ENCODE data around the gene ZNF511. TPM values are rescaled to one million over a fixed set of nuclear protein-coding genes. Genes with fewer than 3 reads are reported as not detected.

Gene ZNF511
- total RNA-seq, 1 experiment from 2014 or later = 42.7 TPM

DNA sequence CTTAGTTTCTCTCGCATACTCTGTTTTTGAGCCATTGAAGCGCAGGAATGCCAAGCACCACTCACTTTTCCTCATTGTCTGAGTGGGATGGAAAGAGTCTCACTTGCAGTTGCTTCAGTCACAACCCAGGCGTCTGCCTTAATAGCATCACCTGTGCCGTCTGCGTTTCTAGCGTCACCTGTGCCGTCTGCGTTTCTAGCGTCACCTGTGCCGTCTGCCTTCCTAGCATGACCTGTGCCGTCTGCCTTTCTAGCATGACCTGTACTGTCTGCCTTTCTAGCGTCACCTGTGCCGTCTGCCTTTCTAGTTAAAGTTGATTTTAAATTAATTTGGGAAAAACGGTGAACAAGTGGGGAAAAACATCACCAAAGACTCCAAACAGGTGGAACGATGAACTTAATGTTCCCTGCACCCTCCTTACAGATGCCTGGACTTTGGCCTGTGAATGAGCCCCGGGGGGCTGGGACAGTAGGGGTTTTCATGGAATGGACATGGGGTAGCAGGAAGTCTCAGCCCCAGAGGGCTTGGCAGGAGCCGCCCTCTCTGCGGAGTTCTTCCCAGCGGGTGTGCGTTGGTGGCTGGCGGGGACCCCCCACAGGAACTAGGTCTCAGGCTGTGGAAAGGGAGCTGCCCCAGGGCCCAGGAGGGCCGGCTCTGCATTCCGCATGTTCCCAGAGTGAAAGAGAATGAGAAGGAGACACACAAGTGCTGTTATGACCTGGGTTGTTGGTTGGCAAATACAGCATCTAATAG lies 3.5 kb downstream of the ZNF511 start:
- intact Hi-C loops (cut with micrococcal nuclease) = loop anchor here (10.0 kb wide), 1 partner anchor 657 kb away; no protein-coding TSS in a partner anchor
- TF ChIP-seq CTCF (IDR thresholded peaks at IDR 0.05; ENCODE audit: unreplicated experiment) = no peak
- no peak for DNase-seq (ENCODE audit: unreplicated experiment)
- ChIA-PET CTCF (interaction anchor here (0.6 kb wide), 1 partner anchor 17 kb away, joined by 3 read pairs; no protein-coding TSS in a partner anchor), POLR2A (no interaction called here)
- Mint-ChIP-seq H3K27me3 (ENCODE audit: insufficient read depth, unreplicated experiment) (no peaks in the 10 kb centered on the region), H3K27ac (ENCODE audit: low read depth, unreplicated experiment) (no peak overlapping the region), H3K4me3 (ENCODE audit: unreplicated experiment) (no peak overlapping the region), H3K9me3 (ENCODE audit: unreplicated experiment) (no peaks in the 10 kb centered on the region), H3K4me1 (ENCODE audit: insufficient read depth, unreplicated experiment) (peaks cover 11% of the 10 kb centered on the region), H3K36me3 (ENCODE audit: insufficient read depth, unreplicated experiment) (peaks cover 21% of the 10 kb centered on the region)
- BruUV-seq (replicated peaks) = no TSS peak

DNA sequence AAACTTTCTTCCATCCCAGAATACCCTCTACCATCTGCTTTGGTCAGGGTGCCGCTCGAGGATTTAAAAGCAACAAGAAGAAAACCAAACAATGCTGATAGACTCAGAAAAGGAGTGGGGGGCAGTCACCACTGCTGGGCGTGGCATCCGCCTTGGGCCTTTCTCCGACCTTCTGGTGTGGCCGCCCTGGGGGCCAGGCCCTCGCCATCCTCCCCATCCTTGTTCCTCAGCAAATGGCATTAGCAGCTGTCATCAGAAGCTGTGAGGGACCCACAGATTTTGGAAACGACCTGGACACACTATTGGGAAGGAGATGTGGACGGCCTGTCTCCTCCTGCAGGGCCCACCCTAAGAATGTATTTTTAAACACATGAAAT lies 4.0 kb downstream of the ZNF511 start:
- peaks cover 19% of the 10 kb centered on the region for H3K36me3 Mint-ChIP-seq (ENCODE audit: insufficient read depth, unreplicated experiment)
- no peak overlapping the region for H3K27ac Mint-ChIP-seq (ENCODE audit: low read depth, unreplicated experiment)
- H3K4me3 Mint-ChIP-seq (ENCODE audit: unreplicated experiment) = no peak overlapping the region
- no peak for TF ChIP-seq CTCF (IDR thresholded peaks at IDR 0.05; ENCODE audit: unreplicated experiment)
- no TSS peak for BruUV-seq (replicated peaks)
- ChIA-PET CTCF (interaction anchor here (0.6 kb wide), 1 partner anchor 17 kb away, joined by 3 read pairs; no protein-coding TSS in a partner anchor), POLR2A (no interaction called here)
- H3K4me1 Mint-ChIP-seq (ENCODE audit: insufficient read depth, unreplicated experiment) = peaks cover 8% of the 10 kb centered on the region
- DNase-seq (ENCODE audit: unreplicated experiment) = no peak
- no peaks in the 10 kb centered on the region for H3K9me3 Mint-ChIP-seq (ENCODE audit: unreplicated experiment)
- H3K27me3 Mint-ChIP-seq (ENCODE audit: insufficient read depth, unreplicated experiment) = no peaks in the 10 kb centered on the region
- intact Hi-C loops (cut with micrococcal nuclease) = loop anchor here (10.0 kb wide), 1 partner anchor 658 kb away; no protein-coding TSS in a partner anchor

- no TSS peak for BruUV-seq (replicated peaks)
- peaks cover 4% of the 10 kb centered on the region for H3K4me1 Mint-ChIP-seq (ENCODE audit: insufficient read depth, unreplicated experiment)
- CTCF ChIA-PET = interaction anchor here (0.5 to 3.2 kb wide), 4 partner anchors 10 to 410 kb away, joined by 3 to 29 read pairs (median 7); no protein-coding TSS in a partner anchor
Measured at GRCh38 chr10:133313192-133313591, 4.5 kb downstream of the ZNF511 start.

More at GRCh38 chr10:133313192-133313591, 4.5 kb downstream of the ZNF511 start:
- Mint-ChIP-seq H3K27me3 (ENCODE audit: insufficient read depth, unreplicated experiment) (no peaks in the 10 kb centered on the region), H3K27ac (ENCODE audit: low read depth, unreplicated experiment) (no peak overlapping the region), H3K36me3 (ENCODE audit: insufficient read depth, unreplicated experiment) (peaks cover 15% of the 10 kb centered on the region), H3K4me3 (ENCODE audit: unreplicated experiment) (no peak overlapping the region), H3K9me3 (ENCODE audit: unreplicated experiment) (no peaks in the 10 kb centered on the region)
- TF ChIP-seq CTCF (IDR thresholded peaks at IDR 0.05; ENCODE audit: unreplicated experiment) = no peak
- no peak for DNase-seq (ENCODE audit: unreplicated experiment)
- intact Hi-C loops (cut with micrococcal nuclease) = loop anchor here (10.0 kb wide), 1 partner anchor 658 kb away; no protein-coding TSS in a partner anchor
- POLR2A ChIA-PET = interaction anchor here (0.8 kb wide), 1 partner anchor 45 kb away, joined by 3 read pairs; the partner anchor contains the start of gene FUOM

Measured in MCF 10A (cell line).